Measurements from ENCODE around the gene PDE9A. TPM values are rescaled to one million over a fixed set of nuclear protein-coding genes. Genes with fewer than 3 reads are reported as not detected.
"Not testable (repeated sequence)": the region's sequence is repeated elsewhere in the genome, so short reads cannot be mapped to it uniquely, and the experiment has no call there.

PDE9A gene
- total RNA-seq, 1 experiment from 2014 or later: 31.9 TPM

- H3K9me3 Mint-ChIP-seq; H3K4ac ChIP-seq (ENCODE audit: low read depth, low read length); H3K27me3 ChIP-seq (ENCODE audit: insufficient read depth, low read length); H3K27ac ChIP-seq (ENCODE audit: insufficient read length, low read depth, low read length); H3K4me3 Mint-ChIP-seq; H4K20me1 ChIP-seq (ENCODE audit: control insufficient read depth, insufficient read depth, insufficient read length); H3K79me2 ChIP-seq (ENCODE audit: insufficient read depth, low read length); H4K5ac ChIP-seq (ENCODE audit: insufficient read length, low read depth, low read length); H2BK5ac ChIP-seq (ENCODE audit: insufficient read length, low read length); H2AFZ ChIP-seq (ENCODE audit: low read length); H3K4me2 ChIP-seq (ENCODE audit: insufficient read depth, insufficient read length, low read length); H3K14ac ChIP-seq (ENCODE audit: insufficient read depth, low read length); H4K91ac ChIP-seq (ENCODE audit: insufficient read length, low read depth, low read length); H3K79me1 ChIP-seq (ENCODE audit: insufficient read depth, low read depth, low read length, poor library complexity, severe bottlenecking); H3K9me3 ChIP-seq (ENCODE audit: control insufficient read depth, low read depth, low read length); H2BK15ac ChIP-seq (ENCODE audit: low read depth, low read length); H3K9ac ChIP-seq (ENCODE audit: extremely low read depth, insufficient read length, low read length); H3K18ac ChIP-seq (ENCODE audit: insufficient read length, low read depth, low read length); H2BK120ac ChIP-seq (ENCODE audit: low read depth, low read length, poor library complexity, severe bottlenecking); H2BK12ac ChIP-seq (ENCODE audit: insufficient read length, low read depth, low read length); H2AK5ac ChIP-seq (ENCODE audit: insufficient read length, low read length); H3K23me2 ChIP-seq (ENCODE audit: insufficient read length, low read depth, low read length, poor library complexity, severe bottlenecking); H3K27me3 Mint-ChIP-seq (ENCODE audit: low read depth); H3K23ac ChIP-seq (ENCODE audit: insufficient read length, low read depth, low read length); H3K36me3 Mint-ChIP-seq (ENCODE audit: insufficient read depth in 1 of 3, low read depth in 3 of 3); H4K8ac ChIP-seq (replicated peaks; ENCODE audit: insufficient read length, low read depth, low read length); H3K56ac ChIP-seq (ENCODE audit: insufficient read length, low read depth, low read length); H3T11ph ChIP-seq (ENCODE audit: low read length); H2BK20ac ChIP-seq (ENCODE audit: low read depth, low read length, poor library complexity, severe bottlenecking); DNase-seq; H3K4me1 ChIP-seq (ENCODE audit: insufficient read depth, low read length): not testable (repeated sequence)
- no CpG with 5 or more reads among the region's 12 CpGs for WGBS (ENCODE audit: extremely low coverage, insufficient read length, low lambda C conversion rate)
- Mint-ChIP-seq H3K27ac (peak overlapping the region in 1 of 3 experiments; percentile 79; a peak in 1 of 7 replicates), H3K4me1 (peaks cover 22 to 29% of the 10 kb centered on the region in 2 experiments)
- peak; percentile 13; the same call in 2 of the 3 replicates for TF ChIP-seq CTCF (conservative IDR thresholded peaks at IDR 0.05)
Measured at GRCh38 chr21:42720484-42720883, 67.1 kb downstream of the PDE9A start.
